HG03066 (cell line): ENCODE results near the gene ZNF530.

ENCODE experiments used
- ATAC-seq: cut with Tn5 transposase; IDR thresholded peaks from one replicate; pipeline ENCODE4 v1.9.1; 2021; ENCODE audit warnings: low read depth; ENCODE audit not compliant: unreplicated experiment

Gene ZNF530

GRCh38 chr19:57613941-57614743, 14.5 kb downstream of the ZNF530 start, which contains the start of gene ZNF134:
Gene ZNF134 (plus strand): TSS chr19:57614242. CDS start chr19:57619469, 5,227 bp downstream.
- ATAC-seq: no peak

- ATAC-seq: no peak
These were observed 15.7 kb downstream of the ZNF530 start for GRCh38 chr19:57615346-57615745.

GRCh38 chr19:57620673-57621348, 21.1 kb downstream of the ZNF530 start:
- ATAC-seq: no peak

GRCh38 chr19:57623091-57623490, 23.4 kb downstream of the ZNF530 start:
- ATAC-seq: no peak

- ATAC-seq: peak; percentile 86
These were observed 33.5 kb downstream of the ZNF530 start, which contains the start of gene ZNF211 for GRCh38 chr19:57632987-57633831. Gene ZNF211 (plus strand): TSS chr19:57633168. CDS start chr19:57633347, 179 bp downstream.

- ATAC-seq: no peak
These were observed 34.1 kb downstream of the ZNF530 start for GRCh38 chr19:57633832-57634131.

GRCh38 chr19:57637379-57637778, 37.7 kb downstream of the ZNF530 start:
- ATAC-seq: no peak

GRCh38 chr19:57641715-57642234, 42.1 kb downstream of the ZNF530 start:
- no peak for ATAC-seq

GRCh38 chr19:57642396-57643046, 42.8 kb downstream of the ZNF530 start:
- ATAC-seq: no peak

GRCh38 chr19:57643734-57644133, 44.0 kb downstream of the ZNF530 start:
- ATAC-seq: no peak

GRCh38 chr19:57648331-57649003, 48.8 kb downstream of the ZNF530 start:
- ATAC-seq: no peak

GRCh38 chr19:57651654-57651996, 51.9 kb downstream of the ZNF530 start:
- no peak for ATAC-seq

GRCh38 chr19:57653689-57654088, 54.0 kb downstream of the ZNF530 start:
- no peak for ATAC-seq

GRCh38 chr19:57655443-57655842, 55.8 kb downstream of the ZNF530 start:
- ATAC-seq: no peak

GRCh38 chr19:57656346-57656745, 56.7 kb downstream of the ZNF530 start:
- no peak for ATAC-seq
